GM21528 (cell line): ENCODE results near the gene HOXA13.

Experiments used
- ATAC-seq: cut with Tn5 transposase; IDR thresholded peaks from one replicate; pipeline ENCODE4 v1.9.1; 2021; ENCODE audit warnings: mild to moderate bottlenecking, moderate library complexity; ENCODE audit not compliant: unreplicated experiment, low FRiP score

HOXA13 gene

GRCh38 chr7:27172315-27172774 lies 27.5 kb downstream of the HOXA13 start:
- ATAC-seq = no peak

GRCh38 chr7:27171637-27172314 lies 28.1 kb downstream of the HOXA13 start:
- no peak for ATAC-seq

- ATAC-seq = no peak
Measured at GRCh38 chr7:27171325-27171636, 28.6 kb downstream of the HOXA13 start.

- no peak for ATAC-seq
Measured at GRCh38 chr7:27170426-27171324, 29.2 kb downstream of the HOXA13 start.

GRCh38 chr7:27169658-27170425 lies 30.0 kb downstream of the HOXA13 start:
- no peak for ATAC-seq

- ATAC-seq = no peak
Measured at GRCh38 chr7:27168265-27168947, 31.5 kb downstream of the HOXA13 start.

GRCh38 chr7:27167916-27168264 lies 32.0 kb downstream of the HOXA13 start:
- ATAC-seq = no peak

GRCh38 chr7:27166531-27167505 lies 33.1 kb downstream of the HOXA13 start:
- ATAC-seq = no peak

GRCh38 chr7:27165996-27166530 lies 33.8 kb downstream of the HOXA13 start:
- no peak for ATAC-seq

- ATAC-seq = no peak
Measured at GRCh38 chr7:27165089-27165995, 34.5 kb downstream of the HOXA13 start, which contains the start of gene HOXA9. HOXA9 (minus strand) TSS chr7:27165537; CDS start chr7:27165457, 80 bp downstream.

GRCh38 chr7:27164367-27165088 lies 35.4 kb downstream of the HOXA13 start:
- ATAC-seq = no peak

- ATAC-seq = no peak
Measured at GRCh38 chr7:27164045-27164366, 35.9 kb downstream of the HOXA13 start.

- ATAC-seq = no peak
Measured at GRCh38 chr7:27163288-27164044, 36.4 kb downstream of the HOXA13 start.

GRCh38 chr7:27162561-27163287 lies 37.2 kb downstream of the HOXA13 start:
- no peak for ATAC-seq

GRCh38 chr7:27161721-27162560 lies 38.0 kb downstream of the HOXA13 start:
- ATAC-seq = no peak
